ENCODE data around the gene KCNE5.
"Not testable (repeated sequence)": the region's sequence is repeated elsewhere in the genome, so short reads cannot be mapped to it uniquely, and the experiment has no call there.

KCNE5 gene

DNA sequence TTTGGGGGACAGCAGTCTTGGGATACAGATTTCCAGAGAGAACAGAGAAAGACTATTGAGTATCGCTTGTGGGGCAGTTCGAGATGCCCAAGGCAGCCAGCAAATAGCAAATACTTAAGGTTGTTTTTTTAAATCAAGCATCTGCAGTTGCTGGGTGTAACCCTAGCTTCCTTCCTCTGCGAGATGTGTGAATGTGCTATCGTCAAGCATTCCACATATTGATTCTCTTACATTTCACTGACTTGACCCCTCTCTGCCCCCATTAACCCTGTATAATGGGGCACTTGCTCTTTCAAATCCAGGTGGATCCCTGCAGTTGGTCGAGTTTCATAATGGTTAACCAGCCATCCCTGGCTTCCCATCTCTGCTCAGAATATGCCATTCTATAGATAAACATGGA is 23.5 kb downstream of the KCNE5 start:
- DNase-seq = no peak

DNA sequence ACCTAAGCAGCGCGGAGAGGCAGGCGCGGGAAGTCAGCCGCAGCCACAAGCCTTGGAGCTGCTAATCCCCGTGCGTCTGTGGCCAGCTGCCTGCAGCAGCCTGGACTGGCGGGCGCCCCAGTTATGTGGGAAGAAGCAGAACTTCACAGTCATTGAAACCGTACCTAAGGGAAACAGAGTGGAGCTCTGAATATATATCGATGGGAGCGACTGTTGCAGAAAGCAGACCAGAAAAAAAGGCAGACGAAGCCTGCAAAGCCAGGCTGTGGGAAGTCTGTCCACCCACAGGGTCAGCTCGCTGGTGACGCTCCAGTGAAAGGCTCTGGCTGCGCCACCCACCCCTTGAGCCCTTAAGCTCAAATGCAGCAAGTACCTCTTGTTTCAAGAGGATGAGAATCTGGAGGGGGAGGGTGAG is 24.7 kb downstream of the KCNE5 start:
- DNase-seq = peak; percentile 65

DNA sequence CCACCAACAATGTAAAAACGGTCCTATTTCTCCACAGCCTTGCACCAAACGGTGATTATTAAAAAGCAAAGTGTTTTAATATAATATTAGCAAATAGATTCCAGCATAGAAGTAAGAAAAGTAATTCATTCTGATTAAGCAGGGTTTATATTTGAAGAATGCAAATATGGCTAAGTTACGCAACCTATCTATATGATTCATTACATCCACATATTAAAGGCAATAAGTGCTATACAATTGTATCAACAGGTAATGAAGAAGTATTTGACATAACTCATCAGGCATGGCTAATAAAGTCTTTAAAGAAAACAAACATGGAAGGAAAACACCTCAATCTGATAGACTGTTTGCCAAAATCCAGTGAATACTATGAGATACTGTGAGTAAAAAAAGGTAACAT is 29.0 kb downstream of the KCNE5 start:
- no peak for DNase-seq

DNA sequence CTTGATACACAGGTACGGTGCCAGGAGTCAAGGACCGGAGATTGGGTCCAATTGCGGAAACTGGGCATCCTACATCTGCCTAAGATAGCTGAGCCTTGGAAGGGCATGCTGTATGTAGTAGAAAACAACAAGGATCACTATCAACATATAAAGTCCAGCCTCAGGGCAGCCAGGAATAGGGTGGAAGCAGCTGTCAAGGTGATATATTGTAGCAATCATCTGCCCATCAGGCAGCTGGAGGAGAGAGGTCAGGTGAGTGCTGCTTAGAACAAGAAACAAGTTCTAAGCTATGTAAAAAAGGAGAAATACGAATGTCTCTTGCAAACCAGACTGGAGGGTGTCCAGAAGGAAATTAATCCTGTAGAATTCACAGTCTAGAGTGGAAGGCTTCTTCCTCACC is 34.8 kb downstream of the KCNE5 start:
- DNase-seq = no peak

GRCh38 chrX:109585488-109585887 is 39.5 kb downstream of the KCNE5 start:
- no peak for DNase-seq

DNA sequence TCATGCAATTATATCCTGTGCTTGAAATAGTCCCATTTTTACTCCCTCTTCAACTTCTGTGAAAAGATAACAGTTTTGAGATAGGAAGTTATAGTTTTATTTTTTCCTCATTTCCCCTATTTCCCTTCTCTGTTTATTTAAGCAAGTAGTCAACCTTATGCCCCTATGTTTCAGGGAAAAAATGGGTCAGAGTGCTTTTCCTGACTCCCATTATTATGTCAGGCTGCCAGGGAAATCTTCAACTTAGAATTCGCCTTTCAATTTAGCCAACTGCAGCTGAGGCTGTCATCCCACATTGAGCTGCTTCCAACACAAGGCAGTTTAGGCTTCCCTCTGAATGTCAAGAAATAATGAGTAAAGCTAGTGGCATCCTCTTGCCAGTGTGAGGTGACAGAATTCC is 46.1 kb downstream of the KCNE5 start:
- DNase-seq = no peak

DNA sequence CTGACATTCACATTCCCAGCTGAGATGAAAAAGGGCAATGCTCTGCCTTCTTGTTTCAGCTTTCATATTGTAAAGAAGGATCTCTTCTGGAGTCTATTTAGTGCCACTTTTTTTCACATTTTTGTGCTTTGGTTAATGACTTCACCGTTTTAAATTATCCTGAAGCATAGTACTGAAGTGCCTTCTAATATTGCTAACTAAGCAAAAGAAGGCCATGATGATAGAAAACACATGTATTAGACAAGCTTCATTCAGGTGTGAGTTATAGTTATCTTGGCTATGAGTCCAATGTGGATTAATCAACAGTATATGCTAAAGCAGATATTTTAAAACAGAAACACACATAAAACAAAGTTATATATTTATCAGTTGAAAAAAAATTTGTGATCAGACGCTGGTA is 47.9 kb downstream of the KCNE5 start:
- DNase-seq = no peak

- not testable (repeated sequence) for DNase-seq
These were observed 48.9 kb downstream of the KCNE5 start for GRCh38 chrX:109576083-109576482.

Measured in retina (tissue), 1 donor.